CD14-positive monocyte (primary cell): ENCODE measurements around the gene SLC26A11. TPM values are rescaled to one million over a fixed set of nuclear protein-coding genes. Genes with fewer than 3 reads are reported as not detected.
A peak's percentile ranks its signal among the peaks of the same experiment; 100 is the strongest.

ENCODE experiments used
- DNase-seq, 3 donors: peaks; one replicate each; pipeline ENCODE4 v3.0.0-alpha.2; 2011 to 2022
- H2AFZ ChIP-seq: 2 replicates; pipeline ENCODE4 v1.6.0; 2012; ENCODE audit warnings: mild to moderate bottlenecking, low read depth, low read length, inconsistent platforms; ENCODE audit not compliant: insufficient read depth, poor library complexity, severe bottlenecking
- H3K27ac ChIP-seq, 2 donors: 1 replicate in 1 of 2; 2 replicates in 1 of 2; pipeline ENCODE4 v1.5.1; 2012 to 2013; ENCODE audit warnings: low read length in 2 of 2, control low read depth in 1 of 2, inconsistent platforms in 1 of 2, low read depth in 1 of 2, mild to moderate bottlenecking in 1 of 2
- H3K27me3 ChIP-seq, 2 donors: one replicate each; pipeline versions ENCODE4 v1.6.0 to v1.6.1; 2011 to 2013; ENCODE audit warnings: low read length in 2 of 2; ENCODE audit not compliant: control insufficient read depth in 2 of 2, insufficient read depth in 2 of 2
- H3K36me3 ChIP-seq, 2 donors: replicated peaks in 1 of 2; 1 replicate in 1 of 2; 2 replicates in 1 of 2; pipeline versions ENCODE4 v1.5.1 to v1.6.1; 2012 to 2013; ENCODE audit warnings: low read length in 2 of 2, control low read depth in 1 of 2, inconsistent platforms in 1 of 2, mild to moderate bottlenecking in 1 of 2; ENCODE audit not compliant: insufficient read depth in 2 of 2, control insufficient read depth in 1 of 2
- H3K4me1 ChIP-seq, 2 donors: 1 replicate in 1 of 2; 2 replicates in 1 of 2; pipeline versions ENCODE4 v1.5.1 to v1.6.1; 2012 to 2013; ENCODE audit warnings: low read length in 2 of 2, control low read depth in 1 of 2, inconsistent platforms in 1 of 2, mild to moderate bottlenecking in 1 of 2, moderate library complexity in 1 of 2; ENCODE audit not compliant: insufficient read depth in 2 of 2, control insufficient read depth in 1 of 2
- H3K4me2 ChIP-seq: replicated peaks from 2 replicates; pipeline ENCODE3; 2012; ENCODE audit warnings: low read length, moderate library complexity, mild to moderate bottlenecking; ENCODE audit not compliant: poor library complexity, severe bottlenecking; ENCODE audit errors: extremely low read depth
- H3K4me3 ChIP-seq, 3 experiments: fragments of 200-600 bp in 1 of 3; sonication (generic) in 1 of 3; replicated peaks in 1 of 3; 1 replicate in 2 of 3; 2 replicates in 1 of 3; pipeline ENCODE4 v1.5.1; 2011 to 2013; ENCODE audit warnings: low read length in 3 of 3, mild to moderate bottlenecking in 3 of 3, control low read depth in 2 of 3, low read depth in 2 of 3, inconsistent platforms in 1 of 3, moderate library complexity in 1 of 3
- H3K79me2 ChIP-seq: 2 replicates; pipeline ENCODE4 v1.6.0; 2012; ENCODE audit warnings: mild to moderate bottlenecking, control low read depth, inconsistent platforms, low read length, moderate library complexity; ENCODE audit not compliant: insufficient read depth
- H3K9ac ChIP-seq: 2 replicates; pipeline ENCODE4 v1.6.0; 2017; ENCODE audit warnings: low read length, mild to moderate bottlenecking; ENCODE audit not compliant: insufficient read depth, poor library complexity, severe bottlenecking
- H3K9me3 ChIP-seq, 2 donors: replicated peaks in 1 of 2; 1 replicate in 1 of 2; 2 replicates in 1 of 2; pipeline versions ENCODE4 v1.5.1 to v1.6.1; 2012 to 2013; ENCODE audit warnings: low read length in 2 of 2, control low read depth in 1 of 2; ENCODE audit not compliant: control insufficient read depth in 1 of 2, insufficient read depth in 1 of 2
- H4K20me1 ChIP-seq: 2 replicates; pipeline ENCODE4 v1.6.0; 2012; ENCODE audit warnings: mild to moderate bottlenecking, low read length, control low read depth, moderate library complexity; ENCODE audit not compliant: insufficient read depth
- H3K27ac Mint-ChIP-seq, 7 donors: one replicate each; pipeline ENCODE4 v1.8.0; 2020; ENCODE audit warnings: mild to moderate bottlenecking in 7 of 7, mixed read lengths in 7 of 7, moderate library complexity in 6 of 7, inconsistent platforms in 2 of 7
- H3K27me3 Mint-ChIP-seq, 3 donors: one replicate each; pipeline ENCODE4 v1.8.0; 2021 to 2022; ENCODE audit warnings: low read depth in 3 of 3, mild to moderate bottlenecking in 3 of 3, mixed read lengths in 3 of 3, moderate library complexity in 3 of 3, inconsistent platforms in 1 of 3
- H3K36me3 Mint-ChIP-seq, 2 donors: one replicate each; pipeline ENCODE4 v1.8.0; 2020; ENCODE audit warnings: mixed read lengths in 2 of 2, inconsistent platforms in 1 of 2, mild to moderate bottlenecking in 1 of 2
- H3K4me1 Mint-ChIP-seq: one replicate; pipeline ENCODE4 v1.8.0; 2020; ENCODE audit warnings: mild to moderate bottlenecking, mixed read lengths
- H3K4me3 Mint-ChIP-seq, 2 donors: one replicate each; pipeline ENCODE4 v1.8.0; 2020; ENCODE audit warnings: mild to moderate bottlenecking in 2 of 2, mixed read lengths in 2 of 2, moderate library complexity in 1 of 2
- H3K9me3 Mint-ChIP-seq, 7 donors: one replicate each; pipeline ENCODE4 v1.8.0; 2020 to 2022; ENCODE audit warnings: mixed read lengths in 7 of 7, mild to moderate bottlenecking in 6 of 7, moderate library complexity in 6 of 7, inconsistent platforms in 2 of 7
- WGBS: methylation state at CpG from one replicate; pipeline ENCODE4 v1.1.5; 2013; ENCODE audit warnings: missing lambda C conversion rate; ENCODE audit not compliant: insufficient coverage; 5-methylcytosine and 5-hydroxymethylcytosine counted together
- intact Hi-C, 2 donors: fragments of 100-400 bp; cut with micrococcal nuclease; formaldehyde crosslinking; loops; one replicate each; pipeline versions ENCODE4 v1.15.0 to v1.15.1; 2023
- polyA plus RNA-seq, 3 donors: library from polyadenylated mRNA; depleted of rRNA in 1 of 3; unstranded in 2 of 3; stranded (reverse) in 1 of 3; fragments of 300-500 nt in 2 of 3; fragments of >200 nt in 1 of 3; fragmentation: Illumina TruSeq in 2 of 3; gene quantifications; 1 replicate in 2 of 3; 2 replicates in 1 of 3; pipeline ENCODE4 v1.2.3, GENCODE V29; 2012 to 2021
- TF ChIP-seq, protein P1 (sequence below): fragments of 200-600 bp; IDR thresholded peaks from one replicate; pipeline ENCODE4 v1.8.0; 2022; ENCODE audit warnings: antibody characterized with exemption, mild to moderate bottlenecking

Gene SLC26A11
- polyA plus RNA-seq, 3 donors, result 1.8 to 29.7 (median 2.6) TPM

DNA sequence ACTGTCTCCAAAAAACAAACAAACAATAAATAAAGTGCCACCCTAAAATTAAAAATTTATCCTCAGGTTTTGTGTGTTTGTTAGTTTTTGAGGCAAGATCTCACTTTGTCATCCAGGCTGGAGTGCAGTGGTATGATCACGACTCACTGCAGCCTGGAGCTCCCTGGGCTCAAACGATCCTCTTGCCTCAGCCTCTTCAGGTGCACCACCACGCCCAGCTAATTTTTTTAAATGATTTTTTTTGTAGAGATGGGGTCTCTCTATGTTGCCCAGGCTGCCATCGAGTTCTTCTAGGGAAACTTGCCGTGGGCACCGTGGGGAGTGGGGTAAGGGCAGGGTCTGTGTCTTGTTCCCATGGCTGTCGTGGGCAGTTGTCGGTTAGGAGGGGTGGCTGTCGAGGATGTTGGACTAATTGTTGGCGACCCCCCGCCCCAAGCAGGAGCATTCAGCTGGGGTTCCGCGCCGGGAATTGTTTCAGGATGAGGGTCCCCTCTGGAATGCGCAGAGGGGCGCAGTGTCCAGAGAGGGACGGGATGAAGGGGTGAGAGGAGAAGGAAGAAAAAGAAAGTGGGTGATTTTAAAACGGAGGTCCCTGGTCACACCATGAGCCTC is 39.3 kb downstream of the SLC26A11 start:
- Mint-ChIP-seq H3K9me3 (no peaks in the 10 kb centered on the region), H3K4me3 (peak overlapping the region; percentile 88 to 92), H3K27ac (peak overlapping the region; percentile 93 to 98 (median 96)), H3K27me3 (peaks cover 8 to 25% (median 9%) of the 10 kb centered on the region in 3 donors), H3K4me1 (peaks cover 56% of the 10 kb centered on the region), H3K36me3 (peaks cover 0 to 2% of the 10 kb centered on the region in 2 donors)
- TF ChIP-seq, protein P1, sequence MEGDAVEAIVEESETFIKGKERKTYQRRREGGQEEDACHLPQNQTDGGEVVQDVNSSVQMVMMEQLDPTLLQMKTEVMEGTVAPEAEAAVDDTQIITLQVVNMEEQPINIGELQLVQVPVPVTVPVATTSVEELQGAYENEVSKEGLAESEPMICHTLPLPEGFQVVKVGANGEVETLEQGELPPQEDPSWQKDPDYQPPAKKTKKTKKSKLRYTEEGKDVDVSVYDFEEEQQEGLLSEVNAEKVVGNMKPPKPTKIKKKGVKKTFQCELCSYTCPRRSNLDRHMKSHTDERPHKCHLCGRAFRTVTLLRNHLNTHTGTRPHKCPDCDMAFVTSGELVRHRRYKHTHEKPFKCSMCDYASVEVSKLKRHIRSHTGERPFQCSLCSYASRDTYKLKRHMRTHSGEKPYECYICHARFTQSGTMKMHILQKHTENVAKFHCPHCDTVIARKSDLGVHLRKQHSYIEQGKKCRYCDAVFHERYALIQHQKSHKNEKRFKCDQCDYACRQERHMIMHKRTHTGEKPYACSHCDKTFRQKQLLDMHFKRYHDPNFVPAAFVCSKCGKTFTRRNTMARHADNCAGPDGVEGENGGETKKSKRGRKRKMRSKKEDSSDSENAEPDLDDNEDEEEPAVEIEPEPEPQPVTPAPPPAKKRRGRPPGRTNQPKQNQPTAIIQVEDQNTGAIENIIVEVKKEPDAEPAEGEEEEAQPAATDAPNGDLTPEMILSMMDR, result no peak
- DNase-seq, result peak in 1 of 3 donors; percentile 31
- Histone ChIP-seq H3K4me1 (peaks cover 45 to 54% of the 10 kb centered on the region in 2 donors), H3K9me3 (no peaks in the 10 kb centered on the region), H3K27ac (peak overlapping the region; percentile 83 to 89), H3K79me2 (peaks cover 36% of the 10 kb centered on the region), H3K36me3 (no peaks in the 10 kb centered on the region), H3K4me2 (peak overlapping the region; percentile 90), H3K27me3 (no peaks in the 10 kb centered on the region), H3K9ac (peak overlapping the region; percentile 88), H2AFZ (peak overlapping the region; percentile 78), H3K4me3 (peak overlapping the region; percentile 48 to 75 (median 58)), H4K20me1 (peaks cover 24% of the 10 kb centered on the region)
- WGBS, result 71% methylated on average over 7 of the region's 18 CpGs
- intact Hi-C loops, result loop anchor here (5.0 kb wide), 5 partner anchors 37 to 167 kb away; partner anchors contain the start of genes EIF4A3 (in 2 of the 2), SGSH (in 2 of the 2), SLC26A11 (in 2 of the 2) and GAA (in 1 of the 2)

DNA sequence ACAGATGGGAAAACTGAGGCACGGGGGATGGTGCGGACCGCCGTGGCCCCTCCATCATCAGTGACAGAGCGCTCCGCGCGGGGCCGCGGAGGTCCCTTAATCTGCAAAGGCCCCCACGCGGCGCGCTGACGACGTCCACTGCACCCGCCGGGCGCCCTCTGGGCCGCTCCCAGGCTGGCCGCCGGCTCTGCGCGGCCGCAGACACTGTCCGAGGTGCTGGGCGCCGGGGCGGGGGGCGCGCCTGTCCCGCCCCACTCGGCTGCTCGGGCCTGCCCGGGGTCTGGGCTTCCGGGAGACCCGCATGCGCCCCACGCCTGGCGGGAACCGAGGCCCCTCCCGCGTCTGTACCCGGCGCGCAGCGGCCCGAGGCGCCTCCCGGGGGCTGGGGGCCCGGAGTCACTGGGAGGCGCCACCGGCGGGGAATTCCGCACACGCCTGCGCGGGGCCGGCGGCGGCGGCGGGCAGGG is 39.9 kb downstream of the SLC26A11 start:
- Mint-ChIP-seq H3K27ac (peak overlapping the region; percentile 93 to 98 (median 96)), H3K36me3 (peaks cover 0 to 3% of the 10 kb centered on the region in 2 donors), H3K4me1 (peaks cover 56% of the 10 kb centered on the region), H3K27me3 (peaks cover 8 to 25% (median 9%) of the 10 kb centered on the region in 3 donors), H3K4me3 (peak overlapping the region; percentile 88 to 92), H3K9me3 (no peaks in the 10 kb centered on the region)
- H4K20me1 ChIP-seq, result peaks cover 28% of the 10 kb centered on the region
- H3K9ac ChIP-seq, result peak overlapping the region; percentile 88
- peaks cover 45 to 54% of the 10 kb centered on the region in 2 donors for H3K4me1 ChIP-seq
- no peaks in the 10 kb centered on the region for H3K9me3 ChIP-seq
- TF ChIP-seq, protein P1, result no peak
- H3K4me3 ChIP-seq, result peak overlapping the region; percentile 48 to 75 (median 58)
- H3K79me2 ChIP-seq, result peaks cover 42% of the 10 kb centered on the region
- peak overlapping the region; percentile 78 for H2AFZ ChIP-seq
- 5% methylated on average over 43 of the region's 63 CpGs for WGBS
- H3K27ac ChIP-seq, result peak overlapping the region; percentile 83 to 89
- peak; percentile 61 to 74 (median 67) for DNase-seq
- H3K36me3 ChIP-seq, result no peaks in the 10 kb centered on the region
- H3K4me2 ChIP-seq, result peak overlapping the region; percentile 90
- no peaks in the 10 kb centered on the region for H3K27me3 ChIP-seq
- intact Hi-C loops, result loop anchor here (5.0 kb wide), 5 partner anchors 38 to 168 kb away; partner anchors contain the start of genes EIF4A3 (in 2 of the 2), SGSH (in 2 of the 2), SLC26A11 (in 2 of the 2) and GAA (in 1 of the 2)
